Activated CD4-positive, alpha-beta T cell treated with anti-CD3 and anti-CD28 coated beads for 1 hour (primary cell): ENCODE measurements around the gene FBXO21.
"Not testable (repeated sequence)": the region's sequence is repeated elsewhere in the genome, so short reads cannot be mapped to it uniquely, and the experiment has no call there.

Experiments used
- DNase-seq: peaks from one replicate; pipeline ENCODE4 v3.0.0-alpha.2; 2020

FBXO21 gene

DNA sequence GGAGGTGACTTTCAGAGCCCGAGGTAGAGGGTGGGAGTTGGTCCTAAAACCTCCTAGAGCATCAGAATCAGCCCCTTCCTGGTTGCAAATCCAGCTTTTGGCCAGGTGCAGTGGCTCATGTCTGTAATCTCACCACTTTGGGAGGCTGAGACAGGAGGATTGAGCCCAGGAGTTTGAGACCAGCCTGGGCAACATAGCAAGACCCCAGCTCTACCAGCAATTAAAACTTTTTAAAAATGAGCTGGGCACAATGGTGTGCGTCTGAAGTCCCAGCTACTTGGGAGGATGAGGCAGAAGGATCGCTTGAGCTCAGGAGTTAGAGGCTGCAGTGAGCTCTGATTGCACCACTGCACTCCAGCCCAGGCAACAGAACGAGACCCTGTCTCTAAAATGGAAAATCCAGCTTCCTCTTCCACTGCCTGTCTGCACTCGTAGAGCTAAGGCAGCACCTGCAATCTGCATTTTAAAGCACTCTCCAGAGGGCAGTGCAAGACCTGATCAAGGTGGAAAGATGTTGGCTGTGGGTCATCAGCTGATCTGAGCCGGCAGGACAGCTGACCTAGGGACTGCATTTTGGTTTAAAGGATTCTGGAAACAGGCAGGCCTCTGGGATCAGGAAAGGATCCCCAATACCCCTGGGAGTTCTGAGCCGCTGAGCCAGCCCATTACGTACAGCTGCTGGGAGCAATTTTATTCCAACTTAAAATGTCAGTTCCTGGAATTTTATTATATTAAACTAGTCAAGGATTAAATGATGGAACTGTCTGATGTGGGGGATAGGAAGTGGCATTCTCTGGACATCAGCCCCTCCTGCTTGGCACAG, 89.2 kb downstream of the FBXO21 start:
- no peak for DNase-seq

DNA sequence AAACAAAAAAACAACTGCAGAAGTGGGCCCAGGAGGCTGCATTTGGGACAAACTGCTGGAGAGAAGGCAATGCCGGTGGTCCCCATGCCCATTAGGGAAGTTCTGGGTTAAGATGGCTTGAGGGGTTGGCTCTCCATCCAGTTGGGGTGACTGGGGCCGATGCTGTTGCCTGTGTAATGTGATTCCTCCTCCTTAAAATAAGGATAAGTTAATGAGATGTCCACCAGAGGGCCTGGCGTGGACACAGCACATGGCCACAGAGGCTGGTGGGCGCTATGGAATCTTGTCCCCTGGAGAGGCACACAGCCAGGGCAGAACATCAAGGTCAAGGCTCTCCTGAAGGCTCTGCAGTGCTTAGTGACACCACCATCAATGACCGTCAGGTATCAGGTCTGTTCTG, 90.0 kb downstream of the FBXO21 start:
- no peak for DNase-seq

DNA sequence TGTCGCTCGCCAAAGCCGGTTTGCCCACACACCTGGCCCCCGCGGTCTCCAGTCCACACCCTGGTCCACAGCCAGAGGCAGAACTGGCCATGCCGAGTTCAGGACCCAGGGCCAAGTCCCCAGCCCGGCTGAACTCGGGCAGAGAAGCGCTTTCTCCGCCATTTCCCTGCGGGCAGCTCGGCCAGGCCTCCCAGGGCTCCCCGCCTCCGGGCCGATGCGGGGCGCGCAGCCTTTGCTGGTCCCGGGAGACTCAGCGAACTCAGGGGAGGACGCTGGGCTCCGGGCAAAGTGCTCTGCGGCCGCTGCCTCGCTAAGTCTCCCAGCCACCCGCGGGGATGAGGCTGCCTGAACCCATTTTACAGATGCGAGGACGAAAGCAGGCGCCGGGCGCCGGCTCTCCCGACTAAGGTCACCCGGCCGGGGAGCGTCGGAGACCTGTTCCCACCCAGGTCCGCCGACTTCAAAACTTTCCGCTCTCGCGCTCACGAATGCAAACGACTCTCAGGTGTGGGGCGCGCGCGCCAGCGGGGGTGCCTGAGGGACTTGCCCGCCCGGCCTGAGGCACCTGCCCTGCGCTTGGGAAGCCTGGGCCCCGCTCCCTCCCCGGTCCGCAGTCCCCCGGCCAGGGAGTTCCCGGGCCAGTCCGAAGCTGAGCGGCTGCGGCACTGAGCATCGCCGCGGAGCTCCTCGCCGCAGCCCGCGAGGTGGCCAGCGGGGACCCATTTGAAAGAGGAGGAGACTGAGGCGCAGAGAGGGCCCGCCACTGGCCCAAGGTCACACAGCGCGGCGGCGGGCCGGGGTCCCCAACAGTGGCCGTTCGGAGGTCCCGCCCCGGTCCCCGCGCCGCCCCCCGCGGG, 91.7 kb downstream of the FBXO21 start:
- no peak for DNase-seq

DNA sequence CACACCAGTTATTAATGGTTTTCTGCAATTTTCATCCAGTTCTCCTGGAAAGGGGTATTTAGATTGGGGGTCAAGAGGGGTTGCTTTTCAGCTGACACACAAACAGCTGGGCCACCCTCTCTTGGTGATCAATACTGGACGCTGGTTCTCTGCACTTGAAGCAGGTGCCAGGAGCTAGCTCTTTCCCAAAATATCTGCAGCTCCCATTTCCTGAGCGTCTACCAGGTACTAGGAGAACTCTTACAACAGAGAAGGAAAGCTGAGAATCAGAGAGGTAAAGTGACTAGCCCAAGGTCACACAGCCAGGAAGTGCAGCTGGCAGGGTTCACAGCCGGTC, 92.3 kb downstream of the FBXO21 start:
- DNase-seq: no peak

DNA sequence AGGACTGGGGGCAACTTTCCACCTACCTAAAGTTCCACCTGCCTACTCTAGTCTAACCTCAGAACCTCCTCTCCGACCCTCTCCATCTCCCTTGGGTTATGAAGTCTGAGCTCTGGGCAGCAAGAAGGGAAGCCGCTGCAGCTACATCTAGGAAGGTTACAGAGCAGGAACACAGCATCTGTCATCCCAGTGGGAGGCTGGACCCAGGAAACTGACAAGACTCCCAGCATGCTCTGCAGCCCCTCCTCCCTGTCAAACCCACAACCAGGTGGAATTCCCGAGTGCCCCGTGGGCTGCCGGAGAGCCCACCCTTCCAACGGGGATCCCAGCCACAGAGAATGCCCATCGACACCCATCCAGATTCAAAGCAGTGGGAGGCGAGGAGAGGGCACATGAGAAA, 93.1 kb downstream of the FBXO21 start:
- no peak for DNase-seq

DNA sequence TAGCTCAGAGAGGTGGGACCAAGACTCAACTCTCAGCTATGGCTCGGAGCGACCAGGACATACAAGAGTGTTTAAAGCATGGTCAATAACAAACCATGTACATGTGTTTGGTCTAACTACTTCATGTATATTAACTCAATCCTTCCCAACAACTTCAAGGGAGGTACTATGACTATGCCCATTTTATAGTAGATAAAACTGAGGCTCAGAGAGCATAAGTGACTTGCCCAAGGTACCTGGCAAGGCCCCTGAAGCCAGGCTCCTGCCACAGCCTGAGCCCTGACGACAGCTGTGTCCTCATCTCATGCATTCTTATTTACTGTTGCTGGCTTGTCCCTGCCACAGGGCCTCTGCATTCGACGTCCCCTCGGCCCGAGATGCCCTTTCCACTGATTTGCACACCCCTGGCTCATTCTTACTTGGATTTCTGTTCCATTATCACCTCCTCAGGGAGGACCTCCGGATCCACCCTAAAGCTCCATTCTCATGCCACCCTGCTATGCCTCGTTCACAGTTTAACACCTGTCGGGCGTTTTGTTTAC, 93.7 kb downstream of the FBXO21 start:
- no peak for DNase-seq

DNA sequence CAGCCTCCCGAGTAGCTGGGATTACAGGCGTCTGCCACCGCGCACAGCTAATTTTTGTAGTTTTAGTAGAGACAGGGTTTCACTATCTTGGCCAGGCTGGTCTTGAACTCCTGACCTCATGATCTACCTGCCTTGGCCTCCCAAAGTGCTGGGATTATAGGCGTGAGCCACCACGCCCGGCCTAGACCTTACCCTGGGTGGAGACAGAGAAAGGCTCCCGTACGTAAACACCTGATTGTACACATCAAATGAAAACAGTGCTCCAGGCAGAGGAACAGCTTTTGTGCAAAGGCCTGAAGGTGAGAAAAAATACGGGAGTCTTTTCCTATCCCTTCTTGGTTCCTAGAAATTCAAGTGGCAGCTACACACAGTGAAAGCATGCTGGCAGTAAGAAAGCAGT, 95.1 kb downstream of the FBXO21 start:
- DNase-seq: not testable (repeated sequence)

DNA sequence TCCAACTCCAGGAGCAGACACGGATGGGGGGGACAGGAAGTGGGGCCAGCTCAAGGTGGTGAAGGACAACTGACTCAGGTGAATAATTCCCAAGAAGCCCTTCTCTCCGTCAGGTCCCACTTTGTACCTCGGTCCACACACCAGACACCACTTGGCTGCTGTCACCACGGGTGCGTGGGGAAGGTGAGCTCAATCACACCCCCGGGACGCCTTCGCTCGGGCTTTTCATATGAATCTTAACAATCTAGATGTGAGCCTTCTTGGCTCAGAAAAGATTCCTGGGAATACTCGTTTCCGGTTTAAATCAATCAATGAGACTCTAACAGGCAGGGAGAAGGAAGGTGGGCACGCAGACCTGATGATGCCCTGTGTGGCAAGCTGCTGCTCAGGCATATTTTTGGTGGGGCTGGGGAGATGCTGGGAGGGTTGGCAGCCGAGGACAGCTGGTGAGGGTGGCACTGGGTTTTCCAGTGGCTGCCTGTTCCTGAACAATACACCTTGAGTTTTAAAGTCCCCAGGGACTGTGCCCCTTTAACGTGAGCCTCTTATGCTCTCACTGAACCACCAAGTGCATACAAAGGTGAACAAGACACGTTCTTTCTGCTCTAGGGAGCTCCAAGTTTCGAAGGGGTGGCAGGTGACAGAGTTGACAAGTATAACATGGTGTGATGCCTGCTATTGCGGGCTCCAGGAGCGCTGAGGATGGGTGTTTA, 96.2 kb downstream of the FBXO21 start:
- DNase-seq: no peak

DNA sequence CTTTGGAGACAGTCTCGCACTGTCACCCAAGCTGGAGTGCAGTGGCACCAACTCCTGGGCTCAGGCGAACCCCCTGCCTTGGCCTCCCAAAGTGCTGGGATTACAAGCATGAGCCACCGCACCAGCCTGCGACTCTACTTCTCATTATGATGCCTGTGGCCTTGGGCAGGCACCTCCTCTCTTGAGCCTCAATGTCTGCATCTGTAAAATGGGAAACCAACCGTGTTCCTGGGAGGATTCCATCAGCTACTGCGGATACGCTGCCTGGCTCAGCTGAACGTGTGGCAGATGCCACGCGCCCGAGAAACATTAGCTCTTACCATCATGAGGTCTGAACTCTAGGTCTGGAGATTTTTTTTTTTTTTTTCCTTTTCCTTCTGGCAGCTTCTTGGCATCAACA, 96.8 kb downstream of the FBXO21 start:
- DNase-seq: no peak

DNA sequence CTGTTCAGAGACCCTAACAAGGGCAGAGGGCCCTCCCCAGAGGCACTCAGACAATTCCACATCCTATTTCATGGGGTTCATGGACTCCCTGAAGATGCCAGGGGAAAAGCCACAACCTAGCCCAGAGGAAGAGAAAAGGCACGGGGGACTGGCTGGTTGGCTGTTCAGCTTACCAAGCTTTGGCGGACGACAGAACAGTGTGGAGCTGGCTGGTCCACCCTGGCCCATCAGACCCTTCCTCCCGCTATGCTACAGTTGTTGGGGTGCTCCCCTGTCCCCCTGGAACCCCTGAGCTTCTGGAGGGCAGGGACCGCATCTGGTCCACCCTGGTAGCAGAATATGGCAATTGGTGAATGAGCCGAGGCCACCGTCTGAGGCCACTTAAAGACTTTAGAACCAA, 97.4 kb downstream of the FBXO21 start:
- no peak for DNase-seq

DNA sequence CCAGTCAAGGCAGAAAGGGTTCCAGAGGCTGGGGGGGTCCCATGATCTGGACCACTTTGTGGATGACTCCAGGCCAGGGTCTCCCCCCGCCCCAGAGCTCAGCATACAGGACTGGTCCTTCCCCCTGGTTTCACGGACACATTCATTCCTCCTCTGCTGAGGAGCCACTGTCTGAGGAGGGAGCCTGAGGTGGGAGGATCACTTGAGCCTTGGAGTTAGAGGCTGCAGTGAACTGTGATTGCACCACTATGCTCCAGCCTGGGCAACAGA, 97.8 kb downstream of the FBXO21 start:
- DNase-seq: no peak
